OCI-LY1 (cell line): ENCODE results near the gene ARMC9.

Source experiments
- H2AFZ ChIP-seq: fragments of 200-600 bp; sonication (generic), shearing (Covaris generic); 2 replicates; pipeline ENCODE4 v1.6.0; 2014; ENCODE audit warnings: antibody characterized with exemption, mild to moderate bottlenecking, low read length
- H3F3A ChIP-seq: fragments of 200-600 bp; sonication (generic), shearing (Covaris generic); 2 replicates; pipeline ENCODE4 v1.6.0; 2014; ENCODE audit warnings: mild to moderate bottlenecking, antibody characterized with exemption, low read length, moderate library complexity; ENCODE audit not compliant: insufficient read depth
- H3K27ac ChIP-seq: fragments of 200-600 bp; sonication (generic); 2 replicates; pipeline ENCODE4 v1.5.1; 2014; ENCODE audit warnings: low read length, mixed run types, mild to moderate bottlenecking, low read depth; ENCODE audit not compliant: poor library complexity, severe bottlenecking
- H3K27me3 ChIP-seq: fragments of 200-600 bp; sonication (generic); 2 replicates; pipeline ENCODE4 v1.6.0; 2014; ENCODE audit warnings: antibody characterized with exemption, mild to moderate bottlenecking, low read length, moderate library complexity; ENCODE audit not compliant: insufficient read depth
- H3K36me3 ChIP-seq: fragments of 200-600 bp; sonication (generic); 2 replicates; pipeline ENCODE4 v1.6.1; 2014; ENCODE audit warnings: mild to moderate bottlenecking, antibody characterized with exemption, low read length, moderate library complexity, mixed read lengths; ENCODE audit not compliant: insufficient read depth
- H3K4me1 ChIP-seq: fragments of 200-600 bp; sonication (generic); 2 replicates; pipeline ENCODE4 v1.5.1; 2014; ENCODE audit warnings: mild to moderate bottlenecking, low read length, moderate library complexity; ENCODE audit not compliant: insufficient read depth, severe bottlenecking
- H3K4me2 ChIP-seq: fragments of 200-600 bp; sonication (generic), shearing (Covaris generic); 2 replicates; pipeline ENCODE4 v1.6.1; 2014; ENCODE audit warnings: low read length
- H3K4me3 ChIP-seq: fragments of 200-600 bp; sonication (generic); 2 replicates; pipeline ENCODE4 v1.5.1; 2014; ENCODE audit warnings: low read length, low read depth, mild to moderate bottlenecking, mixed read lengths; ENCODE audit not compliant: poor library complexity, severe bottlenecking
- H3K79me2 ChIP-seq: fragments of 200-600 bp; shearing (Covaris generic); 2 replicates; pipeline ENCODE4 v1.6.1; 2016; ENCODE audit warnings: mixed run types, low read length, mixed read lengths; ENCODE audit not compliant: insufficient read depth
- H3K9ac ChIP-seq: fragments of 200-600 bp; sonication (generic), shearing (Covaris generic); 2 replicates; pipeline ENCODE4 v1.6.1; 2014; ENCODE audit warnings: mild to moderate bottlenecking, low read length, mixed read lengths
- H3K9me2 ChIP-seq: fragments of 200-600 bp; sonication (generic), shearing (Covaris generic); 2 replicates; pipeline ENCODE4 v1.6.1; 2014; ENCODE audit warnings: low read depth, mild to moderate bottlenecking, low read length, mixed read lengths
- H3K9me3 ChIP-seq: fragments of 200-600 bp; shearing (Covaris generic); 2 replicates; pipeline ENCODE4 v1.6.1; 2014; ENCODE audit warnings: low read length, mixed read lengths
- H4K20me1 ChIP-seq: fragments of 200-600 bp; sonication (generic), shearing (Covaris generic); 2 replicates; pipeline ENCODE4 v1.6.0; 2016; ENCODE audit warnings: mild to moderate bottlenecking, low read length; ENCODE audit not compliant: insufficient read depth
- EZH2 ChIP-seq: fragments of 200-600 bp; sonication (generic), shearing (Covaris generic); IDR thresholded peaks from 2 replicates; pipeline ENCODE4 v1.8.0; 2017; ENCODE audit warnings: borderline replicate concordance, mixed run types, mild to moderate bottlenecking, antibody characterized with exemption, low read length, moderate library complexity, mixed read lengths
- TF ChIP-seq, protein P1 (sequence below): fragments of 200-600 bp; sonication (generic), shearing (Covaris generic); IDR thresholded peaks from 2 replicates; pipeline ENCODE4 v1.5.1; 2017; ENCODE audit warnings: mild to moderate bottlenecking, antibody characterized with exemption, low read length, moderate library complexity, mixed read lengths

The ARMC9 gene

DNA sequence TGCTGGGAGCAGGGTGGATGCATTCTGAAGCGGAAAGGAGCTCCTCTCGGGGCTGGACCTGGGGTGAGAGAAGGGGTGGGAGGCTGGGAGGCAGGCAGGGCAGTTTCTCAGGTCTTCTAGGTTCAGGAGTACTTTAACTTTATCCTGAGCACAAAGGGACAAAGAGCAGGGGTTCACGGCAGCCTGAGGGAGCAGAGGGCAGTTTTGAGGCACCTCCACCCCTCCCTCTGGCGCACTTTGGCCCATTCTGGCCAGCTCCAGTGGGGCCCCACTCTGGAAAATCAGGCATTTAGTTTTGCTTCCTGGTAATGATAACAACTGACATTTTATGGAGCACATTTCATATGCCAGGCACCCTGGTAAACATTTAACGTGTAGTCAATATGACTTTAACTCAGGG, 211.3 kb downstream of the ARMC9 start:
- Histone ChIP-seq H3K4me3 (no peak overlapping the region), H3K36me3 (peaks cover 13% of the 10 kb centered on the region; the same call in 1 of the 2 replicates), H3F3A (no peaks in the 10 kb centered on the region), H3K27ac (no peak overlapping the region), H3K4me2 (no peak overlapping the region), H3K4me1 (peaks cover 7% of the 10 kb centered on the region), H3K27me3 (no peaks in the 10 kb centered on the region; the same call in 1 of the 2 replicates), H3K9me2 (no peaks in the 10 kb centered on the region), H2AFZ (no peak overlapping the region), H3K9ac (no peak overlapping the region), H4K20me1 (no peaks in the 10 kb centered on the region), H3K9me3 (peaks cover 15% of the 10 kb centered on the region), H3K79me2 (no peaks in the 10 kb centered on the region)
- TF ChIP-seq, protein P1, sequence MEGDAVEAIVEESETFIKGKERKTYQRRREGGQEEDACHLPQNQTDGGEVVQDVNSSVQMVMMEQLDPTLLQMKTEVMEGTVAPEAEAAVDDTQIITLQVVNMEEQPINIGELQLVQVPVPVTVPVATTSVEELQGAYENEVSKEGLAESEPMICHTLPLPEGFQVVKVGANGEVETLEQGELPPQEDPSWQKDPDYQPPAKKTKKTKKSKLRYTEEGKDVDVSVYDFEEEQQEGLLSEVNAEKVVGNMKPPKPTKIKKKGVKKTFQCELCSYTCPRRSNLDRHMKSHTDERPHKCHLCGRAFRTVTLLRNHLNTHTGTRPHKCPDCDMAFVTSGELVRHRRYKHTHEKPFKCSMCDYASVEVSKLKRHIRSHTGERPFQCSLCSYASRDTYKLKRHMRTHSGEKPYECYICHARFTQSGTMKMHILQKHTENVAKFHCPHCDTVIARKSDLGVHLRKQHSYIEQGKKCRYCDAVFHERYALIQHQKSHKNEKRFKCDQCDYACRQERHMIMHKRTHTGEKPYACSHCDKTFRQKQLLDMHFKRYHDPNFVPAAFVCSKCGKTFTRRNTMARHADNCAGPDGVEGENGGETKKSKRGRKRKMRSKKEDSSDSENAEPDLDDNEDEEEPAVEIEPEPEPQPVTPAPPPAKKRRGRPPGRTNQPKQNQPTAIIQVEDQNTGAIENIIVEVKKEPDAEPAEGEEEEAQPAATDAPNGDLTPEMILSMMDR, result no peak
- no peak for TF ChIP-seq EZH2

GRCh38 chr2:231410293-231411004, 212.0 kb downstream of the ARMC9 start:
- no peak overlapping the region for H3K27ac ChIP-seq
- no peaks in the 10 kb centered on the region for H3K9me2 ChIP-seq
- H3K79me2 ChIP-seq, result no peaks in the 10 kb centered on the region
- H3K4me1 ChIP-seq, result peaks cover 6% of the 10 kb centered on the region
- TF ChIP-seq, protein P1, result peak; percentile 42
- no peak for TF ChIP-seq EZH2
- no peaks in the 10 kb centered on the region; the same call in 1 of the 2 replicates for H3K27me3 ChIP-seq
- no peak overlapping the region for H3K4me2 ChIP-seq
- peaks cover 15% of the 10 kb centered on the region for H3K9me3 ChIP-seq
- H3F3A ChIP-seq, result no peaks in the 10 kb centered on the region
- H3K4me3 ChIP-seq, result no peak overlapping the region
- peaks cover 13% of the 10 kb centered on the region; the same call in 1 of the 2 replicates for H3K36me3 ChIP-seq
- H4K20me1 ChIP-seq, result no peaks in the 10 kb centered on the region
- no peak overlapping the region for H2AFZ ChIP-seq
- H3K9ac ChIP-seq, result no peak overlapping the region

DNA sequence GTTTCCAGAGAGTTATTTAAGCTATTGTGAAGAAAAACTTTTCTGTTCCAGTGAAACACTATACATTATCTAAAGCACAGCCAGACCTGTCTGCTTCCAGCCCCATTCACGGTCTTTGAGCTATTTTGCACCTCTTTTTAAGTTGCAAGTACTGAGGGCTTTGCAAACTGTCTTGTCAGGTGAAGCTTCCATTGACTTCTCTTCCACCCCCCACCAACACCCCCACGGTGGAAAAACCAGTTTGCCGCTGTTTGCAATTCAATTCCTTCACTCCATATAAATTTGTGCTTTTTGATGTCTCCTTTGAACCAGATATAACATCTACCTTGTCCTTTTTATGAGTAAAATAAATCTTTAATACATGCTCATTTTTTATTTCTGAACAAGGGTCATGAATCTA, 212.8 kb downstream of the ARMC9 start:
- no peak for TF ChIP-seq EZH2
- TF ChIP-seq, protein P1, result no peak
- Histone ChIP-seq H3K36me3 (peaks cover 13% of the 10 kb centered on the region; the same call in 1 of the 2 replicates), H3K4me2 (no peak overlapping the region)

More for the DNA sequence above, 212.8 kb downstream of the ARMC9 start:
- no peaks in the 10 kb centered on the region; the same call in 1 of the 2 replicates for H3K27me3 ChIP-seq
- H3K4me3 ChIP-seq, result no peak overlapping the region
- peaks cover 15% of the 10 kb centered on the region for H3K9me3 ChIP-seq
- no peak overlapping the region for H3K9ac ChIP-seq
- H3K79me2 ChIP-seq, result no peaks in the 10 kb centered on the region
- H3K4me1 ChIP-seq, result peaks cover 5% of the 10 kb centered on the region
- H3K9me2 ChIP-seq, result no peaks in the 10 kb centered on the region
- no peaks in the 10 kb centered on the region for H4K20me1 ChIP-seq
- no peaks in the 10 kb centered on the region for H3F3A ChIP-seq
- H3K27ac ChIP-seq, result no peak overlapping the region
- no peak overlapping the region for H2AFZ ChIP-seq
